OCI-LY7 (cell line): ENCODE results near the gene CPTP. TPM values are rescaled to one million over a fixed set of nuclear protein-coding genes. Genes with fewer than 3 reads are reported as not detected.

Experiments
- BruUV-seq: library from RNA; stranded (reverse); fragments of 400-500 nt; replicated peaks from 2 replicates; lab custom pipeline; 2021; lab: Mats Ljungman, UMichigan
- CTCF ChIA-PET: fragments of 300-600 bp; sonication (Branson Sonifier 250); formaldehyde crosslinking; loops from one replicate; lab custom pipeline; 2022; ENCODE audit warnings: antibody characterized with exemption; ENCODE audit not compliant: unreplicated experiment; lab: Charles Lee
- POLR2A ChIA-PET: fragments of 300-600 bp; sonication (Branson Sonifier 250); formaldehyde crosslinking; loops from one replicate; lab custom pipeline; 2022; ENCODE audit warnings: antibody characterized with exemption; lab: Charles Lee
- DNase-seq: peaks from one replicate; pipeline ENCODE4 v3.0.0-alpha.2; 2015; ENCODE audit warnings: low spot score
- H2AFZ ChIP-seq: fragments of 200-600 bp; sonication (generic), shearing (Covaris generic); 2 replicates; pipeline ENCODE4 v1.6.1; 2014; ENCODE audit warnings: mild to moderate bottlenecking, antibody characterized with exemption, low read length, moderate library complexity
- H3K27ac ChIP-seq: fragments of 200-600 bp; sonication (generic); 2 replicates; pipeline ENCODE4 v1.5.1; 2014; ENCODE audit warnings: mixed run types, low read depth, mild to moderate bottlenecking, moderate library complexity, low read length, inconsistent platforms; ENCODE audit not compliant: poor library complexity, severe bottlenecking
- H3K36me3 ChIP-seq: fragments of 200-600 bp; sonication (generic); 2 replicates; pipeline ENCODE4 v1.6.1; 2014; ENCODE audit warnings: mild to moderate bottlenecking, antibody characterized with exemption, low read length, moderate library complexity, mixed read lengths; ENCODE audit not compliant: insufficient read depth
- H3K4me1 ChIP-seq: fragments of 200-600 bp; sonication (generic); 2 replicates; pipeline ENCODE4 v1.5.1; 2014; ENCODE audit warnings: mild to moderate bottlenecking, low read length; ENCODE audit not compliant: insufficient read depth, poor library complexity, severe bottlenecking
- H3K4me2 ChIP-seq: fragments of 200-600 bp; sonication (generic); 2 replicates; pipeline ENCODE4 v1.6.1; 2014; ENCODE audit warnings: mild to moderate bottlenecking, low read length
- H3K4me3 ChIP-seq: fragments of 200-600 bp; sonication (generic); 2 replicates; pipeline ENCODE4 v1.5.1; 2014; ENCODE audit warnings: mild to moderate bottlenecking, low read depth, low read length; ENCODE audit not compliant: poor library complexity, severe bottlenecking
- H3K79me2 ChIP-seq: fragments of 200-600 bp; sonication (generic); 2 replicates; pipeline ENCODE4 v1.6.1; 2016; ENCODE audit warnings: low read depth, mild to moderate bottlenecking, low read length, moderate library complexity, mixed read lengths; ENCODE audit not compliant: insufficient read depth
- H3K9me2 ChIP-seq: fragments of 200-600 bp; sonication (generic); 2 replicates; pipeline ENCODE4 v1.6.1; 2016; ENCODE audit warnings: mild to moderate bottlenecking, low read length, mixed read lengths; ENCODE audit not compliant: insufficient read depth
- H3K9me3 ChIP-seq: fragments of 200-600 bp; sonication (generic); 2 replicates; pipeline ENCODE4 v1.6.1; 2014; ENCODE audit warnings: mild to moderate bottlenecking, mixed run types, low read length, mixed read lengths
- H4K20me1 ChIP-seq: fragments of 200-600 bp; sonication (generic); 2 replicates; pipeline ENCODE4 v1.6.1; 2014; ENCODE audit warnings: mild to moderate bottlenecking, antibody characterized with exemption, low read length, moderate library complexity, mixed read lengths; ENCODE audit not compliant: insufficient read depth
- CTCF ChIP-seq: fragments of 200-600 bp; sonication (generic); conservative IDR thresholded peaks from 2 replicates; pipeline ENCODE4 v1.5.1; 2014; ENCODE audit warnings: mild to moderate bottlenecking, antibody characterized with exemption, low read length, moderate library complexity, mixed read lengths
- EZH2phosphoT487 ChIP-seq: fragments of 200-600 bp; sonication (generic); IDR thresholded peaks from 2 replicates; pipeline ENCODE4 v1.6.1; 2018; ENCODE audit warnings: low read depth, borderline replicate concordance, mild to moderate bottlenecking, mixed run types, antibody characterized with exemption, low read length, moderate library complexity, mixed read lengths
- intact Hi-C: fragments of 100-400 bp; cut with micrococcal nuclease; formaldehyde crosslinking; loops from one replicate; pipeline ENCODE4 v1.10.0; 2022; ENCODE audit not compliant: unreplicated experiment
- total RNA-seq, 2 experiments: library from RNA; depleted of rRNA in 1 of 2; stranded (reverse); fragments of >200 nt in 1 of 2; shearing (Covaris generic) in 1 of 2; gene quantifications; 2 replicates each; pipeline ENCODE4 v1.2.3, GENCODE V29; 2014 to 2022

The CPTP gene
- total RNA-seq, 2 experiments from 2014 or later, result 16.6 to 20.6 TPM

GRCh38 chr1:1312450-1313314, 11.9 kb upstream of the CPTP start:
- POLR2A ChIA-PET, result no interaction called here

GRCh38 chr1:1313500-1314236, 10.9 kb upstream of the CPTP start:
- Histone ChIP-seq H3K4me2 (no peak overlapping the region), H3K9me2 (no peaks in the 10 kb centered on the region), H3K4me1 (peaks cover 10% of the 10 kb centered on the region), H3K4me3 (no peak overlapping the region), H4K20me1 (peaks cover 5% of the 10 kb centered on the region; the same call in 1 of the 2 replicates), H2AFZ (no peak overlapping the region), H3K79me2 (no peaks in the 10 kb centered on the region; the same call in 1 of the 2 replicates), H3K27ac (no peak overlapping the region), H3K9me3 (no peaks in the 10 kb centered on the region), H3K36me3 (peaks cover 86% of the 10 kb centered on the region)
- intact Hi-C loops, result no loop called here
- no TSS peak for BruUV-seq
- ChIA-PET CTCF (no interaction called here), POLR2A (no interaction called here)
- DNase-seq, result no peak
- TF ChIP-seq CTCF (no peak), EZH2phosphoT487 (no peak)

More at GRCh38 chr1:1312450-1313314, 11.9 kb upstream of the CPTP start:
- Histone ChIP-seq H4K20me1 (peaks cover 5% of the 10 kb centered on the region; the same call in 1 of the 2 replicates), H3K79me2 (no peaks in the 10 kb centered on the region; the same call in 1 of the 2 replicates), H3K9me3 (no peaks in the 10 kb centered on the region), H3K9me2 (no peaks in the 10 kb centered on the region), H3K4me3 (no peak overlapping the region), H2AFZ (no peak overlapping the region), H3K27ac (no peak overlapping the region), H3K4me1 (peaks cover 10% of the 10 kb centered on the region), H3K4me2 (no peak overlapping the region), H3K36me3 (peaks cover 76% of the 10 kb centered on the region)
- no peak for DNase-seq
- CTCF ChIA-PET, result no interaction called here
- intact Hi-C loops, result no loop called here
- TF ChIP-seq EZH2phosphoT487 (no peak), CTCF (no peak)
- BruUV-seq, result no TSS peak
